Thyroid gland (tissue), 4 donors: ENCODE results near the gene XCR1.

ENCODE experiments used
- CTCF ChIP-seq, 6 experiments: fragments of 200-600 bp in 3 of 6; fragments of 450-650 bp in 3 of 6; sonication (generic) in 3 of 6; IDR thresholded peaks; one replicate each; pipeline ENCODE4 v1.5.1; 2016 to 2019; ENCODE audit warnings: antibody characterized with exemption in 6 of 6, mild to moderate bottlenecking in 2 of 6, inconsistent platforms in 1 of 6, moderate library complexity in 1 of 6
- POLR2A ChIP-seq, 2 donors: fragments of 450-650 bp; IDR thresholded peaks; one replicate each; pipeline ENCODE4 v1.6.1; 2017; ENCODE audit warnings: antibody characterized with exemption in 2 of 2, mild to moderate bottlenecking in 2 of 2, moderate library complexity in 1 of 2

- no peak for TF ChIP-seq CTCF (IDR thresholded peaks at IDR 0.05)
- TF ChIP-seq POLR2A (IDR thresholded peaks at IDR 0.05) = no peak
Observed at GRCh38 chr3:45988362-45988761, 38.9 kb downstream of the XCR1 start.
